Vagina (tissue), 2 donors: ENCODE results near the gene NAAA. TPM values are rescaled to one million over a fixed set of nuclear protein-coding genes. Genes with fewer than 3 reads are reported as not detected.

ENCODE experiments used
- DNase-seq, 2 donors: peaks; one replicate each; pipeline ENCODE4 v3.0.0-alpha.2; 2017; ENCODE audit errors: extremely low spot score in 2 of 2
- H3K27ac ChIP-seq: fragments of 200-600 bp; sonication (generic); one replicate; pipeline ENCODE4 v1.5.1; 2019
- H3K27me3 ChIP-seq: fragments of 200-600 bp; sonication (generic); one replicate; pipeline ENCODE4 v1.5.1; 2019
- H3K36me3 ChIP-seq, 2 donors: fragments of 200-600 bp; sonication (generic); one replicate each; pipeline ENCODE4 v1.5.1; 2017 to 2019
- H3K4me1 ChIP-seq: fragments of 200-600 bp; sonication (generic); one replicate; pipeline ENCODE4 v1.5.1; 2019
- H3K4me3 ChIP-seq, 2 donors: fragments of 200-600 bp; sonication (generic); 1 replicate in 1 of 2; 2 replicates in 1 of 2; pipeline ENCODE4 v1.5.1; 2016 to 2019
- H3K9me3 ChIP-seq: fragments of 200-600 bp; sonication (generic); one replicate; pipeline ENCODE4 v1.5.1; 2019
- CTCF ChIP-seq, 3 experiments: fragments of 450-650 bp in 2 of 3; fragments of 200-600 bp in 1 of 3; sonication (generic) in 1 of 3; IDR thresholded peaks; one replicate each; pipeline ENCODE4 v1.5.1; 2017 to 2019; ENCODE audit warnings: antibody characterized with exemption in 3 of 3, mild to moderate bottlenecking in 2 of 3, moderate library complexity in 2 of 3
- POLR2A ChIP-seq, 2 donors: fragments of 450-650 bp; IDR thresholded peaks; one replicate each; pipeline ENCODE4 v1.6.1; 2017; ENCODE audit warnings: antibody characterized with exemption in 2 of 2, mild to moderate bottlenecking in 2 of 2, moderate library complexity in 2 of 2
- POLR2AphosphoS5 ChIP-seq, 2 donors: sonication (generic); formaldehyde crosslinking; IDR thresholded peaks; one replicate each; pipeline ENCODE4 v1.9.0; 2017; ENCODE audit warnings: antibody characterized with exemption in 2 of 2, mild to moderate bottlenecking in 2 of 2, low read depth in 1 of 2; ENCODE audit not compliant: insufficient read depth in 1 of 2
- intact Hi-C: fragments of 100-400 bp; cut with DNase I; formaldehyde crosslinking; loops from one replicate; pipeline ENCODE4 v1.15.1; 2023
- total RNA-seq: library from RNA; depleted of rRNA; stranded (reverse); fragments of >200 nt; gene quantifications from one replicate; pipeline ENCODE4 v1.2.3, GENCODE V29; 2016

Gene NAAA
- total RNA-seq, 1 donor from 2014 or later: 110 TPM

DNA sequence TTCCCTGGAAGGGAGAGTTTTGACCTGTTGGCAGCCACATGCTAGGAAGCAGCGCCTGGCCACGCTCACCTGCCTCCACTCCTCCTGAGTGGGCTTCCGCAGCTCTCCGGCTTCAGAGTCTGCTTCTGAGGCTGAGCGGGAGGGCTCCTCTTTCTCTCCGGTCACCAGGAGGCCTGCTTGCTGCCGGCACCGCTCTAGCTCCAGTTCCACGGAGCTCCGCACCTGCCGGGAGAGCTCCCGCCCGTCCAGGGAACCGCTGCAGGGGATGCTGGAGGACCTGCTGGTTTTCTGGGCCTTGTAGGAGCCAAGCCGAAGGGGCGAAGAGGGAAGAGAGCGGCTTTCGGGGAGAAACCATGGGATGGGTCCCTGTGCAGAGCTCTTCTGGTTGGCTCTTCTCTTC, 64.6 kb downstream of the NAAA start:
- H3K27me3 ChIP-seq: no peaks in the 10 kb centered on the region
- H3K27ac ChIP-seq: no peak overlapping the region
- no peaks in the 10 kb centered on the region for H3K36me3 ChIP-seq
- TF ChIP-seq POLR2AphosphoS5 (IDR thresholded peaks at IDR 0.05; ENCODE audit: insufficient read depth in 1 of 2, low read depth in 1 of 2) (no peak), CTCF (IDR thresholded peaks at IDR 0.05) (no peak), POLR2A (IDR thresholded peaks at IDR 0.05) (no peak)
- no peaks in the 10 kb centered on the region for H3K9me3 ChIP-seq
- intact Hi-C loops: no loop called here
- no peak overlapping the region for H3K4me3 ChIP-seq
- H3K4me1 ChIP-seq: no peaks in the 10 kb centered on the region
- no peak for DNase-seq

DNA sequence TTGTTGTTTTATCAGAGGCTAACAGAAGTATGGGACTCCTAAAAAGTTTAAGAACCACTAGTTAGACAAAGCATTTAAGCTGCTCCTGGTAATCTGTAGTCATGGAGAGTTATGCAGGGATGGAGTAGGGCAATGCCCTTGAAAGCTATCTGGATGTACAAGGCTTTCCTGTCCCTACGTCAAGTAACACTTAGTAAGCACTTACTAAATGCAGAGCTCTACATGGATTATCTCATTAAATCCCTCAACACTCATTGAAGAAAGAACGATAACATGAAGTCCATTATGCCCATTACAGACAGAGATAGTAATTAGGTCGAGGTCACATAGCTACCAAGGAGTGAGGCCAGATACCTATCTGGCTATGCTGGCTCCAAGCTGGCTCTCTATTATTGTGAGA, 71.7 kb downstream of the NAAA start:
- no peak for TF ChIP-seq POLR2A (IDR thresholded peaks at IDR 0.05)
- TF ChIP-seq CTCF (IDR thresholded peaks at IDR 0.05): no peak
- no peak for TF ChIP-seq POLR2AphosphoS5 (IDR thresholded peaks at IDR 0.05; ENCODE audit: insufficient read depth in 1 of 2, low read depth in 1 of 2)
- DNase-seq: no peak
- Histone ChIP-seq H3K9me3 (no peaks in the 10 kb centered on the region), H3K27ac (no peak overlapping the region), H3K36me3 (no peaks in the 10 kb centered on the region), H3K27me3 (no peaks in the 10 kb centered on the region), H3K4me1 (no peaks in the 10 kb centered on the region), H3K4me3 (no peak overlapping the region)
- intact Hi-C loops: no loop called here

DNA sequence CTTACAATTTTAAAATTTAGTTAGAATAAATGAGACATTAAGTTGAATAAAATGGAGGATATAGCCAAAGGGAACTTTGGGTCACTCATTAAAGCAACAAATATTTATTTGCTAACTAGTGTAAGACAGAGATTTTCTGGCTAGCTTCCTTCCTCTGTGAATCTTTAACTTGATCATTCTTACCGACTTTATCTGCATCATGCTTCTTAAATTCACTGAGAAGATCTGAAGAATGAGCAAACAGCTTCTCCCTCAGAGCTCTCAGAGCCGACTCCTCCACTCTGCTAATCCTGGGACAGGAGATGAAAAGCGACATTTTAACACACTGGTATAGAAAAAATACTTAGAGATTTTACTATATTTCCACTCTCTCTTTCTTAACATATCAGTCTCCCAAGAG, 73.7 kb downstream of the NAAA start:
- Histone ChIP-seq H3K9me3 (no peaks in the 10 kb centered on the region), H3K4me3 (no peak overlapping the region), H3K36me3 (no peaks in the 10 kb centered on the region), H3K4me1 (no peaks in the 10 kb centered on the region), H3K27me3 (no peaks in the 10 kb centered on the region), H3K27ac (no peak overlapping the region)
- DNase-seq: no peak
- TF ChIP-seq POLR2A (IDR thresholded peaks at IDR 0.05): no peak
- TF ChIP-seq CTCF (IDR thresholded peaks at IDR 0.05): no peak
- TF ChIP-seq POLR2AphosphoS5 (IDR thresholded peaks at IDR 0.05; ENCODE audit: insufficient read depth in 1 of 2, low read depth in 1 of 2): no peak
- intact Hi-C loops: no loop called here

Other genes starting within 250 kb of the NAAA start
- gene USO1, start 216.4 kb downstream of the NAAA start, total RNA-seq: 47.9 TPM
- gene PPEF2, start 38.6 kb downstream of the NAAA start, total RNA-seq: not detected
- 27.5 TPM for gene SDAD1, start 49.9 kb upstream of the NAAA start, total RNA-seq
- gene CXCL9, start 66.5 kb upstream of the NAAA start, total RNA-seq: 0.74 TPM
- 1.7 TPM for gene CXCL10, start 82.5 kb upstream of the NAAA start, total RNA-seq
- not detected for gene CXCL11, start 95.1 kb upstream of the NAAA start, total RNA-seq
- gene ART3, start 133.7 kb upstream of the NAAA start, total RNA-seq: 0.74 TPM
- gene NUP54, start 207.4 kb upstream of the NAAA start, total RNA-seq: 31.2 TPM